Neural crest cell (in vitro differentiated cells): ENCODE results near the gene LY6G5C. TPM values are rescaled to one million over a fixed set of nuclear protein-coding genes. Genes with fewer than 3 reads are reported as not detected.

Source experiments
- DNase-seq: peaks from one replicate; pipeline ENCODE4 v3.0.0; 2021; ENCODE audit warnings: low read depth, mixed read lengths, low spot score
- H3K27ac Mint-ChIP-seq: one replicate; pipeline ENCODE4 v1.8.0; 2021; ENCODE audit warnings: mild to moderate bottlenecking, mixed read lengths; ENCODE audit not compliant: unreplicated experiment
- H3K27me3 Mint-ChIP-seq: 2 replicates; pipeline ENCODE4 v1.8.0; 2021; ENCODE audit warnings: low read depth, mild to moderate bottlenecking, mixed read lengths
- H3K36me3 Mint-ChIP-seq: 2 replicates; pipeline ENCODE4 v1.8.0; 2021; ENCODE audit warnings: low read depth, mild to moderate bottlenecking, mixed read lengths
- H3K4me1 Mint-ChIP-seq: 2 replicates; pipeline ENCODE4 v1.8.0; 2021; ENCODE audit warnings: mixed read lengths
- H3K4me3 Mint-ChIP-seq: one replicate; pipeline ENCODE4 v1.8.0; 2021; ENCODE audit warnings: mild to moderate bottlenecking, mixed read lengths
- H3K9me3 Mint-ChIP-seq: 2 replicates; pipeline ENCODE4 v1.8.0; 2021; ENCODE audit warnings: mixed read lengths
- total RNA-seq: library from RNA; stranded (reverse); gene quantifications from 2 replicates; pipeline ENCODE4 v1.2.1, GENCODE V29; 2021
- TF ChIP-seq, protein P1 (sequence below): fragments of 200-600 bp; sonication (generic); conservative IDR thresholded peaks from 2 replicates; pipeline ENCODE4 v1.5.0; 2021; ENCODE audit warnings: antibody characterized with exemption, mild to moderate bottlenecking

LY6G5C gene
- total RNA-seq, 1 donor from 2014 or later: 9.1 TPM

DNA sequence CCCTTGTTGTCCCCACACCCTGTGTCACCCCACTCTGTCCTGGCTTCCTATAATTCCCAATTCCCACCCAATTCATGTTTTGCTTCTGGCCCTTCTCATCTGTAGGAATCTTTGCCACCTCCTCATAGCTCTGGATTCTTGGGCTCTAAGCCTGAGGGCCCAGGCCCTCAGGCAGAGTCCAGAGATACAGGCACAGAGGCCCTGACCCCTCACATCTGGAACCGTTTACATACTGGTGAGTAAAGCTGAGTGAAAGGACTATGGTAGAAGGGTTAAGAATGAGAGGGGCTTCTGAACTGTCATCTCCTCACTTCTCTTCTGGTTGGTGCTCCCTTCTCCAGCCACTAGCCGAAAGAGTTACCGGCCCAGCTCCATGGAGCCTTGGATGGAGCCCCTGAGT lies 46.7 kb downstream of the LY6G5C start:
- DNase-seq: no peak
- Mint-ChIP-seq H3K27me3 (peaks cover 3% of the 10 kb centered on the region), H3K9me3 (no peaks in the 10 kb centered on the region), H3K4me3 (peak overlapping the region; percentile 29), H3K36me3 (peaks cover 32% of the 10 kb centered on the region), H3K27ac (no peak overlapping the region), H3K4me1 (peaks cover 4% of the 10 kb centered on the region)
- TF ChIP-seq, protein P1, sequence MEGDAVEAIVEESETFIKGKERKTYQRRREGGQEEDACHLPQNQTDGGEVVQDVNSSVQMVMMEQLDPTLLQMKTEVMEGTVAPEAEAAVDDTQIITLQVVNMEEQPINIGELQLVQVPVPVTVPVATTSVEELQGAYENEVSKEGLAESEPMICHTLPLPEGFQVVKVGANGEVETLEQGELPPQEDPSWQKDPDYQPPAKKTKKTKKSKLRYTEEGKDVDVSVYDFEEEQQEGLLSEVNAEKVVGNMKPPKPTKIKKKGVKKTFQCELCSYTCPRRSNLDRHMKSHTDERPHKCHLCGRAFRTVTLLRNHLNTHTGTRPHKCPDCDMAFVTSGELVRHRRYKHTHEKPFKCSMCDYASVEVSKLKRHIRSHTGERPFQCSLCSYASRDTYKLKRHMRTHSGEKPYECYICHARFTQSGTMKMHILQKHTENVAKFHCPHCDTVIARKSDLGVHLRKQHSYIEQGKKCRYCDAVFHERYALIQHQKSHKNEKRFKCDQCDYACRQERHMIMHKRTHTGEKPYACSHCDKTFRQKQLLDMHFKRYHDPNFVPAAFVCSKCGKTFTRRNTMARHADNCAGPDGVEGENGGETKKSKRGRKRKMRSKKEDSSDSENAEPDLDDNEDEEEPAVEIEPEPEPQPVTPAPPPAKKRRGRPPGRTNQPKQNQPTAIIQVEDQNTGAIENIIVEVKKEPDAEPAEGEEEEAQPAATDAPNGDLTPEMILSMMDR: no peak

DNA sequence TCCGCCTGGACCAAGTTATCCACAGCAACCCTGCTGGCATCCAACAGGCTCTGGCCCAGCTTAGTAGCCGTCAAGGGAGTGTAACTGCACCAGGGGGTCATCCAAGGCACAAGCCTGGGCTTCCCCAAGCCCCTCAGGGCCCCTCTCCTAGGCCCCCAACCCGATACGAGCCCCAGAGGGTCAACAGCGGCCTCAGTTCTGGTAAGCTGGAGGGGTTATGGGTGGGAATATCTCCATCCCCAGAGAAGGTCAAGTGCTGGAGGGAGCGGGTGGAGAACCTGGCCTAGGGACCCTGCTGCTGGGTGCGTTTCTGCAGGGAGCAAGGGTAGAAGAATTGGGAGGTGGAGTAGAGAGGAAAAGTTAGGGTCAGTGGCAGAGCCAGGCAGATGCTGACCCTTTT lies 47.4 kb downstream of the LY6G5C start:
- H3K36me3 Mint-ChIP-seq: peaks cover 38% of the 10 kb centered on the region
- peaks cover 3% of the 10 kb centered on the region for H3K27me3 Mint-ChIP-seq
- TF ChIP-seq, protein P1: no peak

DNA sequence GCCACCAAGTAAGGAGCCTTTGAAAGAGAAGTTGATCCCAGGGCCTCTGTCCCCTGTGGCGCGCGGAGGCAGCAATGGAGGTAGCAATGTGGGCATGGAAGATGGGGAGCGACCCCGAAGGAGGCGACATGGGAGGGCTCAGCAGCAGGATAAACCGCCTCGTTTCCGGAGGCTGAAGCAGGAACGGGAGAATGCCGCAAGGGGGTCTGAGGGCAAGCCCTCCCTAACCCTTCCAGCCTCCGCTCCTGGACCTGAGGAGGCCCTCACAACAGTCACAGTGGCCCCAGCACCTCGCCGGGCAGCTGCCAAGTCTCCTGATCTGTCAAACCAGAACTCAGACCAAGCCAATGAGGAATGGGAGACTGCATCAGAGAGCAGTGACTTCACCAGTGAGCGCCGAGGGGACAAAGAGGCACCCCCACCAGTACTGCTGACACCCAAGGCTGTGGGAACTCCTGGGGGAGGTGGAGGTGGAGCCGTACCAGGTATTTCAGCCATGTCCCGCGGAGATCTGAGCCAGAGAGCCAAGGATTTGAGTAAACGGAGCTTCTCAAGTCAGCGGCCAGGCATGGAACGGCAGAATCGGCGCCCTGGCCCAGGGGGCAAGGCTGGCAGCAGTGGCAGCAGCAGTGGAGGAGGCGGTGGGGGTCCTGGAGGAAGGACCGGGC lies 48.5 kb downstream of the LY6G5C start:
- peaks cover 46% of the 10 kb centered on the region for H3K36me3 Mint-ChIP-seq
- H3K4me3 Mint-ChIP-seq: peak overlapping the region; percentile 48
- TF ChIP-seq, protein P1: no peak
- no peak overlapping the region for H3K27ac Mint-ChIP-seq
- H3K9me3 Mint-ChIP-seq: no peaks in the 10 kb centered on the region
- DNase-seq: no peak
- H3K27me3 Mint-ChIP-seq: peaks cover 3% of the 10 kb centered on the region
- peaks cover 4% of the 10 kb centered on the region for H3K4me1 Mint-ChIP-seq

More for the DNA sequence above, 47.4 kb downstream of the LY6G5C start:
- no peaks in the 10 kb centered on the region for H3K9me3 Mint-ChIP-seq
- peak overlapping the region; percentile 48 for H3K4me3 Mint-ChIP-seq
- no peak overlapping the region for H3K27ac Mint-ChIP-seq
- H3K4me1 Mint-ChIP-seq: peaks cover 4% of the 10 kb centered on the region
- DNase-seq: no peak

DNA sequence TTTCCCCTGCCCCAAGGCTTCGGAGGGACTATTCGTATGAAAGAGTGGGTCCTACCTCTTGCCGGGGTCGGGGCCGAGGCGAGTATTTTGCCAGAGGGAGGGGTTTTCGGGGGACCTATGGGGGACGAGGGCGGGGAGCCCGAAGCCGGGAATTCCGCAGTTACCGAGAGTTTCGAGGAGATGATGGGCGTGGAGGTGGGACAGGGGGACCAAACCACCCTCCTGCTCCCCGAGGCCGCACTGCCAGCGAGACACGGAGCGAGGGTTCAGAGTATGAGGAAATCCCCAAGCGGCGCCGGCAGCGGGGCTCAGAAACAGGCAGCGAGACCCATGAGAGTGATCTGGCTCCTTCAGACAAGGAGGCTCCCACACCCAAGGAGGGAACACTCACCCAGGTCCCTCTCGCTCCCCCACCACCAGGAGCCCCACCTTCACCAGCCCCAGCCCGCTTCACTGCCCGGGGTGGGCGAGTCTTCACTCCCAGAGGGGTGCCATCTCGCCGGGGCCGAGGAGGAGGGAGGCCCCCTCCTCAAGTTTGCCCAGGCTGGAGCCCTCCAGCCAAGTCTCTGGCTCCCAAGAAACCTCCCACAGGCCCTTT lies 49.1 kb downstream of the LY6G5C start:
- H3K4me3 Mint-ChIP-seq: peak overlapping the region; percentile 41
- no peak overlapping the region for H3K27ac Mint-ChIP-seq
- H3K9me3 Mint-ChIP-seq: no peaks in the 10 kb centered on the region
- DNase-seq: no peak
- TF ChIP-seq, protein P1: no peak
- H3K36me3 Mint-ChIP-seq: peaks cover 45% of the 10 kb centered on the region
- peaks cover 4% of the 10 kb centered on the region for H3K4me1 Mint-ChIP-seq
- no peaks in the 10 kb centered on the region for H3K27me3 Mint-ChIP-seq

DNA sequence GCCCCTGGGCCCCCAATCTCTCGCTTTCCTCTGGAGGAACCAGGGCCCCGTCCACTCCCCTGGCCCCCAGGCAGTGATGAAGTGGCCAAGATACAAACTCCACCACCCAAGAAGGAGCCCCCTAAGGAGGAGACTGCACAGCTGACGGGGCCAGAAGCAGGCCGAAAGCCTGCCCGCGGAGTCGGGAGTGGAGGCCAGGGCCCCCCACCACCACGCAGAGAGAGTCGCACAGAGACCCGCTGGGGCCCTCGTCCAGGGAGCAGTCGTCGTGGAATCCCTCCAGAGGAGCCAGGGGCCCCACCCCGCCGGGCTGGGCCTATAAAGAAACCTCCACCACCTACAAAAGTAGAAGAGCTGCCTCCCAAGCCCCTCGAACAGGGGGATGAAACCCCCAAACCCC lies 49.7 kb downstream of the LY6G5C start:
- DNase-seq: no peak
- Mint-ChIP-seq H3K27me3 (no peaks in the 10 kb centered on the region), H3K27ac (no peak overlapping the region), H3K4me3 (peak overlapping the region; percentile 38), H3K4me1 (peaks cover 4% of the 10 kb centered on the region), H3K9me3 (no peaks in the 10 kb centered on the region), H3K36me3 (peaks cover 44% of the 10 kb centered on the region)
- TF ChIP-seq, protein P1: no peak
